HG03103 (cell line): ENCODE results near the gene ZNF768.
"Not testable (repeated sequence)": the region's sequence is repeated elsewhere in the genome, so short reads cannot be mapped to it uniquely, and the experiment has no call there.

ENCODE experiments used
- ATAC-seq: cut with Tn5 transposase; IDR thresholded peaks from one replicate; pipeline ENCODE4 v1.9.1; 2021; ENCODE audit warnings: low read depth; ENCODE audit not compliant: unreplicated experiment

The ZNF768 gene

DNA sequence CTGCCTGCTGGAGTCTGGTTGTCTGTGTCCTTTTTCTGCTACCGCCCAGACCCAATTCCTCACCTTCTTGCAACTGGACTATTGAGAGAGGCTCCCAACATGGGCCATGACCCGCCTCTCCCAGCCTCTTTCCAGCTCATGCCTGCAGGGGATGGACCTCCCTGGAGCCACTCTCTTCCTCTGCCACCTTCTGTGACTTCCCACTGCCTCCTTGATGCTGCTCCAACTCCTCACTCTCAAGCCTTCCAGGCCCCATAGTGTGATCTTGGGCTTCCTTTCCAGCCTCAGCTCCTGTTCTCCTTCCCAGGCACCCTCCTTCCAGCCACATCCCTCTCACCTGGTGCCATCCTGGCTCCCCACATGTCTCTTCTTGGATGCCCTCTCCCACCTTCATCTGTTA lies 11.1 kb downstream of the ZNF768 start:
- no peak for ATAC-seq

- no peak for ATAC-seq
These were observed 14.9 kb downstream of the ZNF768 start for GRCh38 chr16:30511509-30511908.

DNA sequence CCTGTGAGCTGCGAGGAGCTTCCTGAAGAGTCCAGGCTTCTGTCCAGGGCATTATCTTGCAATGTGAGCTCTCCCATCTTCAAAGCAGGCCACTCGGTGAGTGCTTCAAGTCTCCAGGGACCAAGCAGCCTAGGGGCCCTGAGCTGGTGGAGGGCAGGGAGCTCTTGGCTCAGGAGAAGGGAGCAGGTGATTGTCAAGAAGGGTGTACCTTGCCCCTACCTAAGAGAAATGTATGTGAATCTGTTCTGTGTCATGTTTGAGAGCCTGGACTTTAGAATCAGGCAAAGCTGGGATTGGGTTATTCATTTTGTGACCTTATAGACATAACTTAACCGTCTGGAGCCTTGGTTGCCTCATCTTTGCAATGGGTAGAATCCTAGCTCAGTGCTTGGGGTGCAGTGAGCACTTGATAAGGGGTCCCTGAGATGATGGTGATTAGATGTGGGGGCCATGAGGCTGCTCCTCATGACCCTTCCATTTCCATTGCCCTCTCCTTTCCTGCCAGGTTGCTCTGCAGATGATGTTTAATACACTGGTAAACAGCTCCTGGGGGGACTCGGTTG lies 15.9 kb downstream of the ZNF768 start:
- ATAC-seq, result no peak

DNA sequence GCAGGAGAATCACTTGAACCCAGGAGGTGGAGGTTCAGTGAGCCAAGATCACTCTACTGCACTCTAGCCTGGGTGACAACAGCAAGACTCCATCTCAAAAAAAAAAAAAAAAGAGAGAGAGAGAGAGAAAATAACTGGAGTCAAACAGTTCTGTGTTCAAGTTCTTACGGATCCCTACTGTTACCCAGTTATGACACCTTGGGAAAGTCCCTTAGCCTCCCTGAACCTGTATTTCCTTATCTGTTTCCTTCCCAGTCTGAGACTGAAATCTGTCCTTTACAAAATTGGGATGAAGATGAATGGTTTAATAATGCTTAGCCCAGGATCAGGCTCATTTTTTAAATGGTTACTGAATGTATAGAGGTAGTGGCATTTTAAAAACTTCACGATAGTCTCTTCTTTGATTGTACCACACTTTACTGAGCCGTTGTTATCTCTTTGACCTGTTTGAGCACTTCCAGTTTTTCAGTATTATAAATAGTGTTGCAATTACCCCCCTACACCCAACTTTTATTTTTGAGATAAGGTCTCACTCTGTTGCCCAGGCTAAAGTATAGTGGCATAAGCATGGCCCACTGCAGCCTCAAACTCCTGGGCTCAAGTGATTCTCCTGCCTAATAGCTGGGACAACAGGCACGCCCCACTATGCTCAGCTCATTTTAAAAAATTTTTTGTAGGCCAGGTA lies 17.1 kb downstream of the ZNF768 start:
- ATAC-seq, result no peak

DNA sequence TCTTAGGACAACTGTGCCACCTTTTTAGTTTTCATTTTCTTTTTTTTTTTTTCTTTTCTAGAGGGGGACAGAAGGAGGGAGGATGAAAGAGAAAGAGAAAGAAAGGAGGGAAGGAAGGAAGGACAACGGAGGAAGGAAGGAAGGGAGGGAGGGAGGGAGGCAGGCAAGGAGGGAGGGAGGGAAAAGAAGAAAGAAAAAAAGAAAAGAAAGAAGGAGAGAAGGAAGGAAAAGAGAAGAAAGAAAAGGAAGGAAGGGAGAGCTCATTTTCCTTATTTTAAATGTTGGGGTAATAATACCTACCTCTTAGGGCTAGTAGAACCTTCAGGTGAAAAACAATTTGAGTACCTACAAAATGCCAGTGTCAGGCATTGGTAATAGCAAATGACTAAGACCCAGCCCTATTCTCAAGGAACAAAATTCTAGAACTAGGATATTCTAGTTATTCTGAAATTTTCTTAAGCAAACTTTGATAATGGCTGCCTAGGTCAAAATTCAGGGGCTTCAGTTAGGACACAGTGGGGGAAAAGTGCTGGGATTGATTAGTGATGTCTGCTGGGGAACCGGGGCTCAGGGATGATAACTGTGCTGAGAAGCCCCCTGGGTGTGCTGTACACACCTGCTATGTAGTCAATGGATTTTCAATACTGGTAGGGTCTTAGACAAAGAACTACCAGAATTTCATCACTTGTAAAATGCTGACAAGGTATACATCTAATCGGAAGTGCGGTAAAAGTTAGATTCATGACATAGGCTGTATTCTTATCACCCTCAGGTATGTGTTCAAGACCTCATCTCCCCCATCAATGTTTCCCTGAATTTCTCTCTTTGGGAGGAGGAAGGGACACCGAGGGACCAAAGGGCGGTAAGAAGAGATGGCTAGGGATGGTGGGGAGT lies 22.7 kb downstream of the ZNF768 start:
- ATAC-seq, result no peak

DNA sequence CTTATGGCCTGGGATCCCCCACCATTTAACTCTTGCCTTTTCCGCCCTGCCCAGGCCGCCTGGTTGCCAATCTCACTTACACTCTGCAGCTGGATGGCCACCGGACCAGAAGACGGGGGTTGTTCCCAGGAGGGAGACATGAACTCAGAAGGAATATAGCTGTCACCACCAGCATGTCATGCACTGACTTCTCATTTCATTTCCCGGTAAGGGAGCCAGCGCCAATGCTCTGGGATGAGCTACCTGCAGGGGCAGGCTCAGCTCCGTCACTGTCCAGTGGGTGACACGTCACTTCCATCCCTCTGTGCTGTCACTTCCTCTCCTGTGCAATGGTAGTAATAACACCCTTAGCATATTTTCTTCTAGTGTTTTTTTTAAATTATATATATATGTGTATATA lies 27.1 kb downstream of the ZNF768 start:
- no peak for ATAC-seq

DNA sequence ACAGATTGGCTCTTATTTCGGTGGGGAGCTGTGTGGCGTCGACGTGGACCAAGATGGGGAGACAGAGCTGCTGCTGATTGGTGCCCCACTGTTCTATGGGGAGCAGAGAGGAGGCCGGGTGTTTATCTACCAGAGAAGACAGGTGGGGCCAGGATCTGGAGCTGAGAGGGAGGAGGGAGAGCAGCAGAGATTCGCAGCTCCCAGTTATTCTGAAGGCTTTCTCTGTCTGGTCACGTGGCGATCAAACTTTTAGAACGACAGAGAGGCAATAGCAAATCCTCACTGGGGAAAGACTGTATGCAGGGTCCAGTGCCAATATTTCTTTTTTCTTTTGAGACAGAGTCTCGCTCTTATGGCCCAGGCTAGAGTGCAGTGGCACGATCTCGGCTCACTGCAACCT lies 31.7 kb downstream of the ZNF768 start:
- no peak for ATAC-seq

DNA sequence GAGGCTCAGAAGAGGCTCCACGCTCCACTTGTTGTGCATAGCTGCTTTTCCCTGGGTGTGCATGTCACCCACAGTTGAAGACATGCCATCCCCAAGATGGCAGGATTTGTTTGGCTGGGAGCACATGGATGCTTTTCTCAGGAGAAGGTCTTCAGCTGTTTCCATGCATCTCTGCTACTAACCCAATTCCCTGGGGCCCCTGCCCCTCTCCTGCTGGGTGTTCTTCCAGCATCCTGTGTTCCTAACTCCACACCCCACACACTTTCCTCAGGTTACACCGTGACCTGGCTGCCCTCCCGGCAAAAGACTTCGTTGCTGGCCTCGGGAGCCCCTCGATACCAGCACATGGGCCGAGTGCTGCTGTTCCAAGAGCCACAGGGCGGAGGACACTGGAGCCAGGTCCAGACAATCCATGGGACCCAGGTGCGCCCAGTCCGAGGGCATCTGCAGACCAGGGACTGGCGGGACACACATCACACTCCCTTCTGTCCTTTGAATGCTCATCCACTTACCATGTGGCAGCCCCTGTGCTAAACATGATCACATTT lies 32.4 kb downstream of the ZNF768 start:
- ATAC-seq, result no peak

GRCh38 chr16:30491744-30492308 lies 34.5 kb downstream of the ZNF768 start:
- ATAC-seq, result no peak

GRCh38 chr16:30491229-30491628 lies 35.1 kb downstream of the ZNF768 start:
- no peak for ATAC-seq

DNA sequence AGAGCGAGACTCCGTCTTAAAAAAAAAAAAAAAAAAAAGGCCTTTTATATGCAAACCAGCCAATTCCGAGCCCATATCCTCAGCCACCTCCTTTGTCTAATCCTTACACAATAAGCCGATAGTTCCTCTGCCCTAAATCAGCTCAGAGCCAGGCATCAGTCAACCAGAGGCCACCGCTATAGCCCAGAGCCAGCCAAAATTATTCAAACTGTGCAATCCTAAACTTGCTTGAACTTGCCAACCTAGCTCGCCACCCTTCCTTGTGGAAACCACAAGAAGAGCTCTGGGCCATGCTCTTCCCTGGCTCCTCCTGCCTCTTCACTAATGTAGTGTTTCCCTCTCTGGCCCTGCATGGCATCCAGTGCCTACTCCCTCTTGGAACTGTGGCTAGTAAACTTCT lies 36.2 kb downstream of the ZNF768 start:
- ATAC-seq, result no peak

DNA sequence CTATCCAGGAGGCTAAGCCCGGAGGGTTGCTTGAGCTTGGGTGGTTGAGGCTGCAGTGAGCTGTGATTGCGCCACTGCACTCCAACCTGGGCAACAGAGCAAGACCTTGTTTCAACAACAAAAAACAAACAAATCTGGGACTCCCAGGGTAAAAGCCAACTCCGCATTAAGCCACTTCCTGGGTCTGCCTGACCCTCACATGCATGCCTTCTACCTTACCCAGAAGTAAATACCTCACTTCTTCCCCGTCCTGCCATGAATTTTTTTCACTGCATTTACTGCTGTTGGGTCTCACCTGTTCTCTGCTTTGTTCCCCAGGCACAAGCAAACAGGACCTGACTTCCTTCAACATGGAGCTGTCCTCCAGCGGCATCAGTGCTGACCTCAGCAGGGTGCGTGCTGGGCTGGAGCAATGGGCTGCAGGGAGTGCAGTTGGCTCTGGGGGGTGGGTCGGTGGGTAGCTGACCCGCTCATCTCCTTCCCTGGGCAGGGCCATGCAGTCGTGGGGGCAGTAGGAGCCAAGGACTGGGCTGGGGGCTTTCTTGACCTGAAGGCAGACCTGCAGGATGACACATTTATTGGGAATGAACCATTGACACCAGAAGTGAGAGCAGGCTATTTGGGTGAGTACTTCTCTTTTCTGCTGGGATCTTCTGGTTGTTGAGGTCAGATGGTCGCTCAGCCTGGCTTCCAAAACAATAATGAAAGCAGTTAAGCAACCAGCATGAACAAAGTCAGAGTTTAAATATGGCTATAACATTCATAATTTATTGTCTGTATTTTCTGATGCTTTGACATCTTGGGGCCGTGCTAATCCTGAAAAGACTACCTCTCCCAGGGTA lies 37.4 kb downstream of the ZNF768 start:
- ATAC-seq, result no peak

GRCh38 chr16:30485818-30486436 lies 40.4 kb downstream of the ZNF768 start:
- ATAC-seq, result no peak

- ATAC-seq, result no peak
These were observed 41.5 kb downstream of the ZNF768 start for GRCh38 chr16:30484887-30485286.

GRCh38 chr16:30482366-30482765 lies 44.0 kb downstream of the ZNF768 start:
- no peak for ATAC-seq

GRCh38 chr16:30481381-30481780 lies 45.0 kb downstream of the ZNF768 start:
- no peak for ATAC-seq

DNA sequence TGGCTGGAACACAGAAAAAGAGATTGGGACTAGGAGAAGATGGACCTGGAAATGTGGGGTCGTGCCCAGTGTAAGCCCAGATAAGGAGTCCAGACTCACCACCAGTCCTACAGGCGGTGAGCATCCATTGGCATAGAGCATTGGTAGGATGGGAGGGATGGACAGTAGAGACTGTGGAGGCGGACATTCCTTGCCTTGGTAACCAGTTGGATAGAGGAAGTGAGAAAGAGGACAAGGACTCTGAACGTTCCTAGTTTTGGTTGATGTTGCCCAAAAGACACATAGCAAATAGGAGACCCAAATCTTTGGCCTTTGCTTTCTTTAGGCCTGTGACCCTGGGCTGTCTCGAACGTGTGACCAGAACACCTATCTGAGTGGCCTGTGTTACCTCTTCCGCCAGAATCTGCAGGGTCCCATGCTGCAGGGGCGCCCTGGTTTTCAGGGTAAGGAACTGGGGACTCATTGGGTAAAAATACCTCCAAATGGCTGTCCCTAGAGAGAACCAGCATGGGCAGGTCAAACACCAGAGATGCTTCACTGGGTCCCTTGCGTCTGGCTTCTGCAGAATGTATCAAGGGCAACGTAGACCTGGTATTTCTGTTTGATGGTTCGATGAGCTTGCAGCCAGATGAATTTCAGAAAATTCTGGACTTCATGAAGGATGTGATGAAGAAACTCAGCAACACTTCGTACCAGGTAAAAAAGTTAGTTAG lies 47.4 kb downstream of the ZNF768 start:
- no peak for ATAC-seq

DNA sequence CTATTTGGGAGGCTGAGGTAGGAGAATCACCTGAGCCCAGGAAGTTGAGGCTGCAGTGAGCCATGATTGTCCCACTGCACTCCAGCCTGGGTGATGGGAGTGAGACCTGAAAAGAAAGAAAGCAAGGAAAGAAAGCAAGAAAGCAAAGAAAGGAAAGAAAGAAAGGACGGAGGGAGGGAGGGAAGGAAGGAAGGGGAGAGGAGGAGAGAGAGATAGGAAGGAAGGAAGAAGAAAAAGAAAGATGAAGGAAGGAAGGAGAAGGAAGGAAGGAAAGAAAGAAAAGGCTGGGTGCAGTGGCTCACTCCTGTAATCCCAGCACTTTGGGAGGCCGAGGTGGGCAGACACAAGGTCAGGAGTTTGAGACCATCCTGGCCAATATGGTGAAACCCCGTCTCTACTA lies 48.6 kb downstream of the ZNF768 start:
- ATAC-seq, result not testable (repeated sequence)

GRCh38 chr16:30476991-30477390 lies 49.4 kb downstream of the ZNF768 start:
- ATAC-seq, result no peak
